HepG2 (cell line): ENCODE measurements around the gene ZMYND10. TPM values are rescaled to one million over a fixed set of nuclear protein-coding genes. Genes with fewer than 3 reads are reported as not detected.

ENCODE experiments used
- CENPX ChIP-seq: sonication (generic); formaldehyde crosslinking; IDR thresholded peaks from 2 replicates; pipeline ENCODE4 v1.9.0; 2021; ENCODE audit warnings: mild to moderate bottlenecking, missing genetic modification reagents, moderate library complexity
- EHMT2 ChIP-seq: fragments of 200-600 bp; sonication (generic); IDR thresholded peaks from 2 replicates; pipeline ENCODE4 v1.7.0; 2017; ENCODE audit warnings: antibody characterized with exemption, low read depth, low read length, borderline replicate concordance
- FOXP4 ChIP-seq: sonication (generic); formaldehyde crosslinking; IDR thresholded peaks from 2 replicates; pipeline ENCODE4 v1.4.0; 2020; ENCODE audit warnings: missing genetic modification reagents
- GTF2F1 ChIP-seq: fragments of 150-350 bp; IDR thresholded peaks from 2 replicates; pipeline ENCODE4 v1.6.1; 2014; ENCODE audit warnings: low read length
- IRX3 ChIP-seq: sonication (generic); formaldehyde crosslinking; IDR thresholded peaks from 2 replicates; pipeline ENCODE4 v1.8.1; 2023; ENCODE audit warnings: mild to moderate bottlenecking, low read depth, missing genetic modification reagents, borderline replicate concordance
- KDM1A ChIP-seq: IDR thresholded peaks from 2 replicates; pipeline ENCODE4 v1.6.1; 2016; ENCODE audit warnings: missing compliant biosample characterization
- NCOA2 ChIP-seq: sonication (generic); formaldehyde crosslinking; IDR thresholded peaks from 2 replicates; pipeline ENCODE4 v1.8.0; 2022; ENCODE audit warnings: inconsistent platforms
- PAF1 ChIP-seq: IDR thresholded peaks from 2 replicates; pipeline ENCODE4 v1.6.1; 2016; ENCODE audit warnings: missing genetic modification reagents, missing compliant biosample characterization
- PBX2 ChIP-seq: IDR thresholded peaks from 2 replicates; pipeline ENCODE4 v1.6.1; 2016; ENCODE audit warnings: control low read depth
- PTBP1 ChIP-seq: fragments of 200-400 bp; formaldehyde crosslinking; IDR thresholded peaks from 2 replicates; pipeline ENCODE4 v1.6.1; 2018; ENCODE audit warnings: low read length, low read depth; ENCODE audit not compliant: poor library complexity, severe bottlenecking
- SAFB2 ChIP-seq: sonication (generic); formaldehyde crosslinking; IDR thresholded peaks from 2 replicates; pipeline ENCODE4 v1.5.1; 2020; ENCODE audit warnings: missing genetic modification reagents, low read depth, mild to moderate bottlenecking, borderline replicate concordance
- SALL2 ChIP-seq: sonication (generic); formaldehyde crosslinking; IDR thresholded peaks from 2 replicates; pipeline ENCODE4 v1.8.1; 2023; ENCODE audit warnings: mild to moderate bottlenecking, missing genetic modification reagents, inconsistent platforms
- YY1 ChIP-seq: IDR thresholded peaks from 2 replicates; pipeline ENCODE4 v1.6.1; 2011; ENCODE audit warnings: low read length, low read depth, moderate library complexity, mild to moderate bottlenecking; ENCODE audit not compliant: insufficient read depth, insufficient replicate concordance
- ZNF552 ChIP-seq: sonication (generic); formaldehyde crosslinking; IDR thresholded peaks from 2 replicates; pipeline ENCODE4 v1.9.0; 2022; ENCODE audit warnings: missing genetic modification reagents, mild to moderate bottlenecking, borderline replicate concordance
- ZNF674 ChIP-seq: sonication (generic); formaldehyde crosslinking; IDR thresholded peaks from 2 replicates; pipeline ENCODE4 v1.5.0; 2020; ENCODE audit warnings: low read depth, mild to moderate bottlenecking, missing genetic modification reagents
- ZNF775 ChIP-seq: sonication (generic); formaldehyde crosslinking; IDR thresholded peaks from 2 replicates; pipeline ENCODE4 v1.4.0; 2020; ENCODE audit warnings: missing genetic modification reagents, mild to moderate bottlenecking, moderate library complexity, borderline replicate concordance
- ZSCAN20 ChIP-seq: sonication (generic); formaldehyde crosslinking; IDR thresholded peaks from 2 replicates; pipeline ENCODE4 v1.4.0; 2020; ENCODE audit warnings: missing genetic modification reagents, mild to moderate bottlenecking, borderline replicate concordance
- polyA plus RNA-seq, 8 experiments: library from polyadenylated mRNA; depleted of rRNA in 3 of 8; stranded (reverse) in 7 of 8; unstranded in 1 of 8; fragments of >200 nt; fragmentation: Illumina TruSeq in 4 of 8; extraction: Trizol in 4 of 8; gene quantifications; 2 replicates each; pipeline versions ENCODE4 v1.2.1 to v1.2.3, GENCODE V29; 2011 to 2016; ENCODE audit warnings: low read depth in 4 of 8, missing spikeins in 1 of 8, mixed read lengths in 1 of 8; ENCODE audit not compliant: insufficient read depth in 1 of 8
- total RNA-seq, 5 experiments: library from RNA; depleted of rRNA; stranded (reverse); fragments of >200 nt; fragmentation: Illumina TruSeq; extraction: Trizol; gene quantifications; 2 replicates each; pipeline ENCODE4 v1.2.3, GENCODE V29; 2016; ENCODE audit warnings: low read depth in 1 of 5
- TF ChIP-seq, protein P1 (sequence below): sonication (generic); formaldehyde crosslinking; IDR thresholded peaks from 2 replicates; pipeline ENCODE4 v1.5.0; 2020; ENCODE audit warnings: mild to moderate bottlenecking, missing genetic modification reagents, borderline replicate concordance
- TF ChIP-seq, protein P2 (sequence below): sonication (generic); formaldehyde crosslinking; IDR thresholded peaks from 2 replicates; pipeline ENCODE4 v1.4.0; 2020; ENCODE audit warnings: missing genetic modification reagents

The ZMYND10 gene
- total and polyA plus RNA-seq, 2 of the 13 experiments (the other 11 are each of a cell fraction or from before 2014, with no cell fraction given): 0.60 to 0.74 TPM

DNA sequence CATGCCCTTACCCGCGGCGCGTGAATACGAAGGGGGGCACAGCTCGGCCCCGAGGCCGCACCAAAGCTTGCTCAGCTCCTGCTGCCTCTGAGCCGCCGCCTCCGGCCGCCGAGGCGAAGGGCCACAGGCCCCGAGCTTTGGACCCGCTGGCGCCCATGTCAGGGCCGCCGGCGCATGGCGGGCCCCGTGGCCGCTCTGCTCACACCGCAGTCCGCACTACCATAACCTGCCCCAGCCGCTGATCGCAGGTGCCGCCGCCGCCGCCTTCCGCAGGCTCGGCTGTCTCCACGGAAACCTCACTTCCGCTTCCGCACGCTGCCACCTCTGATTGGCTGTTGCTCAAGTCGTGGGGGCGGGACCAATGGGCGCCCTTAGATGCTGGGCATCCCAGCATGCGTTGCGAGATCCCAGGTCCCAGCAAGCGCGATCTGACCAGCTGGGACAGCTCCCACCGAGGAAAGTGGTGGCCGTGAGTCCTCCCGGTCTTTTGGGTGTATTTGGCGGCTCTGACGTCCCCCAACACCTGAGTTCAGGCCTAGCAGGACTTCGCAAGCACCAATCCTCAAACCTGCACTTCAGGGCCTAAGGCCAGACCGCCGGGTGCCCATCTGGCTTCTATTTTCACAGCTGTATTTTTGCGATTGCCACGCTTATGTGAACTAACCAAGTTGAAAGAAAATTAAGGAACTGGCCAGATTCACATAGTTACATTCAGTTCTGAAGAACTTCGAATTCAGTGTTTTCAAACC, 17.4 kb downstream of the ZMYND10 start, which contains the start of gene TUSC2 (continued):
- TF ChIP-seq ZNF674 (CRISPR knock-in tag) (no peak), PTBP1 (no peak), CENPX (no peak), IRX3 (CRISPR knock-in tag) (no peak), YY1 (peak; percentile 61), ZSCAN20 (CRISPR knock-in tag) (0 out of 2 replicates have a peak, but pooled peaks have one; percentile 71), PAF1 (CRISPR knock-in tag) (no peak), EHMT2 (no peak), FOXP4 (CRISPR knock-in tag) (peak; percentile 40; the same call in 1 of the 2 replicates), KDM1A (CRISPR knock-in tag) (no peak), GTF2F1 (no peak), ZNF775 (CRISPR knock-in tag) (no peak), ZNF552 (no peak), PBX2 (no peak), SAFB2 (CRISPR knock-in tag) (0 out of 2 replicates have a peak, but pooled peaks have one; percentile 53), SALL2 (CRISPR knock-in tag) (peak; percentile 59; the same call in 1 of the 2 replicates), NCOA2 (no peak)
- TF ChIP-seq, protein P1, sequence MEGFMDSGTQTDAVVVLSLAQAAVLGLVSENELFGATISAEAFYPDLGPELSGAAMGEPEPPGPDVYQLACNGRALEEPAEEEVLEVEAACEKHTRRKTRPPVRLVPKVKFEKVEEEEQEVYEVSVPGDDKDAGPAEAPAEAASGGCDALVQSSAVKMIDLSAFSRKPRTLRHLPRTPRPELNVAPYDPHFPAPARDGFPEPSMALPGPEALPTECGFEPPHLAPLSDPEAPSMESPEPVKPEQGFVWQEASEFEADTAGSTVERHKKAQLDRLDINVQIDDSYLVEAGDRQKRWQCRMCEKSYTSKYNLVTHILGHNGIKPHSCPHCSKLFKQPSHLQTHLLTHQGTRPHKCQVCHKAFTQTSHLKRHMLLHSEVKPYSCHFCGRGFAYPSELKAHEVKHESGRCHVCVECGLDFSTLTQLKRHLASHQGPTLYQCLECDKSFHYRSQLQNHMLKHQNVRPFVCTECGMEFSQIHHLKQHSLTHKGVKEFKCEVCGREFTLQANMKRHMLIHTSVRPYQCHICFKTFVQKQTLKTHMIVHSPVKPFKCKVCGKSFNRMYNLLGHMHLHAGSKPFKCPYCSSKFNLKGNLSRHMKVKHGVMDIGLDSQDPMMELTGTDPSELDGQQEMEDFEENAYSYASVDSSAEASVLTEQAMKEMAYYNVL: no peak
- TF ChIP-seq, protein P2, sequence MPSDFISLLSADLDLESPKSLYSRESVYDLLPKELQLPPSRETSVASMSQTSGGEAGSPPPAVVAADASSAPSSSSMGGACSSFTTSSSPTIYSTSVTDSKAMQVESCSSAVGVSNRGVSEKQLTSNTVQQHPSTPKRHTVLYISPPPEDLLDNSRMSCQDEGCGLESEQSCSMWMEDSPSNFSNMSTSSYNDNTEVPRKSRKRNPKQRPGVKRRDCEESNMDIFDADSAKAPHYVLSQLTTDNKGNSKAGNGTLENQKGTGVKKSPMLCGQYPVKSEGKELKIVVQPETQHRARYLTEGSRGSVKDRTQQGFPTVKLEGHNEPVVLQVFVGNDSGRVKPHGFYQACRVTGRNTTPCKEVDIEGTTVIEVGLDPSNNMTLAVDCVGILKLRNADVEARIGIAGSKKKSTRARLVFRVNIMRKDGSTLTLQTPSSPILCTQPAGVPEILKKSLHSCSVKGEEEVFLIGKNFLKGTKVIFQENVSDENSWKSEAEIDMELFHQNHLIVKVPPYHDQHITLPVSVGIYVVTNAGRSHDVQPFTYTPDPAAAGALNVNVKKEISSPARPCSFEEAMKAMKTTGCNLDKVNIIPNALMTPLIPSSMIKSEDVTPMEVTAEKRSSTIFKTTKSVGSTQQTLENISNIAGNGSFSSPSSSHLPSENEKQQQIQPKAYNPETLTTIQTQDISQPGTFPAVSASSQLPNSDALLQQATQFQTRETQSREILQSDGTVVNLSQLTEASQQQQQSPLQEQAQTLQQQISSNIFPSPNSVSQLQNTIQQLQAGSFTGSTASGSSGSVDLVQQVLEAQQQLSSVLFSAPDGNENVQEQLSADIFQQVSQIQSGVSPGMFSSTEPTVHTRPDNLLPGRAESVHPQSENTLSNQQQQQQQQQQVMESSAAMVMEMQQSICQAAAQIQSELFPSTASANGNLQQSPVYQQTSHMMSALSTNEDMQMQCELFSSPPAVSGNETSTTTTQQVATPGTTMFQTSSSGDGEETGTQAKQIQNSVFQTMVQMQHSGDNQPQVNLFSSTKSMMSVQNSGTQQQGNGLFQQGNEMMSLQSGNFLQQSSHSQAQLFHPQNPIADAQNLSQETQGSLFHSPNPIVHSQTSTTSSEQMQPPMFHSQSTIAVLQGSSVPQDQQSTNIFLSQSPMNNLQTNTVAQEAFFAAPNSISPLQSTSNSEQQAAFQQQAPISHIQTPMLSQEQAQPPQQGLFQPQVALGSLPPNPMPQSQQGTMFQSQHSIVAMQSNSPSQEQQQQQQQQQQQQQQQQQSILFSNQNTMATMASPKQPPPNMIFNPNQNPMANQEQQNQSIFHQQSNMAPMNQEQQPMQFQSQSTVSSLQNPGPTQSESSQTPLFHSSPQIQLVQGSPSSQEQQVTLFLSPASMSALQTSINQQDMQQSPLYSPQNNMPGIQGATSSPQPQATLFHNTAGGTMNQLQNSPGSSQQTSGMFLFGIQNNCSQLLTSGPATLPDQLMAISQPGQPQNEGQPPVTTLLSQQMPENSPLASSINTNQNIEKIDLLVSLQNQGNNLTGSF (CRISPR knock-in tag): no peak
